SK-MEL-5 (cell line): ENCODE results near the gene CCDC13. TPM values are rescaled to one million over a fixed set of nuclear protein-coding genes. Genes with fewer than 3 reads are reported as not detected.

Source experiments
- DNase-seq: peaks from one replicate; pipeline ENCODE4 v3.0.0-alpha.2; 2016; ENCODE audit warnings: low read depth, low spot score
- in situ Hi-C: cut with HindIII; loops from 2 replicates; pipeline ENCODE4 v1.10.0; 2016; ENCODE audit warnings: low sequenced_read_pairs, high pct_unique_total_duplicates, low pct_unique_long_range_greater_than_20kb
- total RNA-seq: library from RNA; depleted of rRNA; stranded (reverse); fragments of >200 nt; shearing (Covaris generic); gene quantifications from 2 replicates; pipeline ENCODE4 v1.2.3, GENCODE V29; 2014

The CCDC13 gene
- total RNA-seq, 1 experiment from 2014 or later: 0.48 TPM

- in situ Hi-C loops: no loop called here
- DNase-seq: no peak
Observed at GRCh38 chr3:42742688-42743087, 30.4 kb downstream of the CCDC13 start.

GRCh38 chr3:42742259-42742658 is 30.8 kb downstream of the CCDC13 start:
- in situ Hi-C loops: no loop called here
- DNase-seq: no peak

GRCh38 chr3:42741796-42742195 is 31.3 kb downstream of the CCDC13 start:
- in situ Hi-C loops: no loop called here
- no peak for DNase-seq

GRCh38 chr3:42739401-42740158 is 33.5 kb downstream of the CCDC13 start:
- in situ Hi-C loops: no loop called here

GRCh38 chr3:42736531-42736930 is 36.5 kb downstream of the CCDC13 start:
- in situ Hi-C loops: no loop called here
- DNase-seq: no peak

More at GRCh38 chr3:42739401-42740158, 33.5 kb downstream of the CCDC13 start:
- DNase-seq: peak; percentile 62

- no peak for DNase-seq
- in situ Hi-C loops: no loop called here
Observed at GRCh38 chr3:42736081-42736480, 37.0 kb downstream of the CCDC13 start.

- in situ Hi-C loops: no loop called here
- DNase-seq: no peak
Observed at GRCh38 chr3:42735615-42736014, 37.4 kb downstream of the CCDC13 start.

DNA sequence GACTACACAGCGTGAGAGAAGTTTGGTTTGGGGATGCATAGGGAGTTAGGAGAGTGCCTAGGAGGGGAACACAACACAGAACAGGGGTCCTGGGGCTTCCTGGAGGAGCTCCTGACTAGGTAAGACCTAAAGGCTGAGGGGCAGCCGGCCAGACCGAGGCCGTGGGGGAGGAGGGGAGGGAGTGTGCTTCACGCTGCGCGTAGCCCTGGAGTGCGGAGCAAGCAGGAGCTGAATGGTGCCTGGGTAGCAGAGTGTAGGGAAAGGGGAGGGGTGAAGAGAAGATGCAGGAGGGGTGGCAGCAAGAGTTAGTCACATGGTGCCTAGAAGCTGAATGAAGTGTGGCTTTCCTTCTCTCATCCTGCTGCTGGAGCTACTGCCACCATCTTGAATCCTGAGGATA is 38.0 kb downstream of the CCDC13 start:
- in situ Hi-C loops: no loop called here
- DNase-seq: no peak

GRCh38 chr3:42734263-42734860 is 38.7 kb downstream of the CCDC13 start:
- in situ Hi-C loops: no loop called here
- DNase-seq: no peak

DNA sequence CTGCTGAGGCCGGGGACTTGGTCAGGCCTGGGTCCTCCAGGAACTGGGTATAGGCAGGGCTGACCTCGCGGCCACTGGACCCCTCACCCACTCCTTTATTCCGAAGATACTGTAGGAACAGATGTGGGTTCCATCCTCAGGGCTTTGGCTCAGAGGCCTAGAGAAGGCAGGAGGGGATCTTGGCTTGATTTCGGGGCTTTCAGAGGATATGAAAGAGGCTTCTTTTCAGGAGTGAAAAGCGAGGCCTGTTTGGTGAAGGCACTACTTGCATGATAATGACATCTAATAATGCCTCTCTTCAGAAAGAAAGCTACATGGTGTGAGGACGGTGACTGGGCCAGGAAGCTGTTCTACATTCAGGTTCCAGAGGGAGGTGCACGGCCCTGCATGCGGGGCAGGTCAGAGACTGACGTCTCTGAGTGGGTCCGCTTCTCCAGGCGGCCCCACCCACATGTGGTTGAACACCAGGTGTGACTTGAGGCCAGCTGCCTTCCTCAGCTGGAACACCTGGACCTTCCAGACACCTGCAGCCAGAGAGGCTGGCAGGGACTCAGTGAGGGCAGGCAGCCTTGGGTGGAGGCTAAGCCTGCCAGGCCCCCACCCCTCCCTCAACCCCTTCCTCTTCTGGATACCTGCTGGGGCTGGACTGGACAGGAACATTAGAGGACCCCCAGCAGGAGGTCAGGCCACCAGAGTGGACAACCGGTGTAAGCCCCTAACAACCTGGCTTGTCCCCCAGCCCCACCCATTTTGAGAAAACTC is 39.4 kb downstream of the CCDC13 start:
- in situ Hi-C loops: no loop called here
- DNase-seq: no peak

DNA sequence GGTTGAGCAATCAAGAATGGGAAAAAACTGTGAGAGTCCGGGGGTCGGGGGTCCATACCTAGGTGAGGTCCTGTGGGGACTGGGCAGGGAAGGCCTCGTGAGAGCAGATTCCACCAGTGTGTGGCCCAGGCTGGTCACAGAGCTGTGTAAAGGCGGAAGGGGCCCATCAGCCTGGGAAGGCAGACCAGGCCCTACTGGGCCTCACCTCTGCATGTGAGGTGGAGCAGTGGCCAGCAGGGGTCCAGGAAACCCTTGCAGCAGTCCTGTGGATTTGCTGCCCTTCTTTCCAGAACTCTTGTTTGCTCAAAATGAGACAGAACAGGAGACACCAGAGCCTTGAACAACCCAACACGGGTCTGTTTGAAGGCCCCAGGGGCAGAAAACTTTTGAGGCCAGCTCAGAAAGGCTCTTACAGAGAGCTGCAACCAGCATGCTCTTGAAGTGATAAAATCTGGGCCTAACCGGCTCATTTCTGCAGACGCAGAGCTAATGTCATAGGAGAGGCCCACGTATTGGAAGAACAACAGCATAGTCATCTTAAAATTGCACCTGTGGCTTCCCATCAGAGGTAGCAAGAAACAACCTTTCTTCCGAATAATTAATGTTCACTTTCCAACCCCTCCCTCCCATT is 40.1 kb downstream of the CCDC13 start:
- in situ Hi-C loops: no loop called here
- peak; percentile 35 for DNase-seq

DNA sequence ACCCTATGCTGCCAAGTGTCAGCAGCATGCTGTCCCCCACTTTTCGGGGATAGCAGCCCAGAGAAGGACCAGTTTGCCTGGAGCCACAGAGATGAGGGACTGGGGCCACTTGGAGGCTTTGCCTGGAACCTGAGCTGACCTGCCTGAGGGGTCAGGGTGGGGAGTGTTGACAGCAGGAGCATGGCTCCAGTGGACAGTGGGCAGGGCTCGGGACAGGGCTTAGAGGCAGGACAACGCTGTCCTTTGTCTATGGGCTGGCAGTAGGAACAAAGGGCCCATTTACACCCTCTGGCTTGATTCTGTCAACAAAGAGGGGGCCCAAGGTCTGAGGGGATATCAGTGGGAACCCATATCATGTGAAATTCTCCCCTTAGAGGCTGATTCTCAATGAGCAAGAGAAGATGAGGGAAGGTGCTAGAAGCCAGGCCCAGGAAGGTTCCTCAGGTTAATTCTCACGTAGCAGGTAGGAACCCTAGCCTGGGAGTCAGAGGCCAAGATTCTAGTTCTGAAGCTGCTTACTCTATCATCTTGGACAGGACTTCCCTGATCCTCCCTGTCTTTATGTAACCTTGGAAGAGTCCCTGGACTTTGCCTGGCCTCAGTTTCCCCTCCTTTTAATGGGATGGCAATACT is 40.7 kb downstream of the CCDC13 start:
- DNase-seq: peak; percentile 88
- in situ Hi-C loops: no loop called here

- no peak for DNase-seq
- in situ Hi-C loops: no loop called here
Observed at GRCh38 chr3:42731476-42732195, 41.4 kb downstream of the CCDC13 start.

GRCh38 chr3:42730706-42731420 is 42.2 kb downstream of the CCDC13 start:
- no peak for DNase-seq
- in situ Hi-C loops: no loop called here

DNA sequence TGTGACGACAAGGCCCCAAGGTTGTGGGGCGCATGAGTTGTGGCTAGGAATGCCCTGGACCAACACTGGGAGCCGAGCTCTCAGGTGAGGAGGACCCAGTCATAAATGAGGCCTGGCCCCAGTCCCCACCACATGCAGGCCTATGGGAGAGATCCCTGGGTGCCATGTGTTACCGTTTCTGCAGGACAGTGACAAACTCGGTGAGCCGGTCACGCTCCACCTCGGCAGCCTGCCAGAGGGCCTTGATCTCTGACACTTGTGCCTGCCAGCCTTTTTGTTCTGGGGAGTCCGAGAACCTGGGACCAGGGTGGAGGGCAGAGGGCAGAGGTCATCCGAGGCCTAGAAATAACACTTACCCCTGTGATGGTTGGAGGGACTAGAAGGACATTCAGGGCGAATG is 42.8 kb downstream of the CCDC13 start:
- no peak for DNase-seq
- in situ Hi-C loops: no loop called here

DNA sequence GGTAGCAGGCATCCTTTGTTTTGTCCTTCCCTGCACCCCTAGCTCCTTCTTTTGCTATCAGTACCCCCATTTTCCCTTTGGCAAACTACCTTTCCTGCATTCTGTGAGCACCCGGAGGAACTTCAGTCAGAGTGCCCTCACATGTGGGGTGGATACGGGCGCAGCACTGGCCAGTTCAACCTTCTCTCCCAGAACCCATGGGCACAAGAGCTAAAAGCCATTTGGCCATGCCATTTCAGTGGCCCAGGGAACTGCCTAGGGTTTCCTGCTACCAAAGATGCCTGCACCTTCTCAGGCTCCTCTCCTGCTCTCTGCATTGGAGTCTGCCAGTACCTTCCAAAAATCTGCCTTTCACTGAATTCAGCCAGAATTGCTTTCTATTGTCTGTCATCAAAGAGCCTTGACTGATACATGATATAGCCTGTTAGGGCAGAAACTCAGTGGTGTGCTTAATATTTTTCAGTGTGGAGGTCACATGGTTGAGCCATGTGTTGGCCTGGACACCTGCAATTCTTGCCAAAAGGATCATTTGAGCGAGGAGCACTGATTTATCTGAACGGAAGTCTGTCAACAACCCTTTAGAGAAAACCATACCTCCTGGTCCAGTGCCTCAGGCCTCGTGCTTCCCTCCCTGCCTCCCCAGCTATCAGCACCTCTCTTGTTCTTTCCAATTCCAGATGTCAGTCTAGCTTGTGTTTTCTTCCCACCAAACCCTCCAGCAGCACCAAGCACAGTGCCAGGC is 43.5 kb downstream of the CCDC13 start:
- DNase-seq: no peak
- in situ Hi-C loops: no loop called here
